Neuron (in vitro differentiated cells): ENCODE measurements around the gene SLC25A33.

Experiments
- H2AFZ ChIP-seq: one replicate; pipeline ENCODE4 v1.6.1; 2013; ENCODE audit warnings: low read depth, mild to moderate bottlenecking, inconsistent platforms, low read length, moderate library complexity
- H3K27me3 ChIP-seq: one replicate; pipeline ENCODE4 v1.6.1; 2013; ENCODE audit warnings: low read length; ENCODE audit not compliant: insufficient read depth
- H3K36me3 ChIP-seq: one replicate; pipeline ENCODE4 v1.6.1; 2013; ENCODE audit warnings: low read length; ENCODE audit not compliant: insufficient read depth
- H3K4me1 ChIP-seq: one replicate; pipeline ENCODE4 v1.6.1; 2013; ENCODE audit warnings: low read length; ENCODE audit not compliant: insufficient read depth
- H3K4me3 ChIP-seq: 2 replicates; pipeline ENCODE4 v1.5.1; 2013; ENCODE audit warnings: mild to moderate bottlenecking, low read length, moderate library complexity
- H3K9me3 ChIP-seq: one replicate; pipeline ENCODE4 v1.6.1; 2013; ENCODE audit warnings: low read length

The SLC25A33 gene

GRCh38 chr1:9633493-9633892, 94.2 kb downstream of the SLC25A33 start:
- H3K4me3 ChIP-seq: no peak overlapping the region
- H2AFZ ChIP-seq: no peak overlapping the region
- H3K9me3 ChIP-seq: peaks cover 2% of the 10 kb centered on the region
- H3K36me3 ChIP-seq: no peaks in the 10 kb centered on the region
- H3K27me3 ChIP-seq: peaks cover 5% of the 10 kb centered on the region
- no peaks in the 10 kb centered on the region for H3K4me1 ChIP-seq

GRCh38 chr1:9634582-9634981, 95.3 kb downstream of the SLC25A33 start:
- peaks cover 4% of the 10 kb centered on the region for H3K9me3 ChIP-seq
- H3K27me3 ChIP-seq: peaks cover 5% of the 10 kb centered on the region
- no peaks in the 10 kb centered on the region for H3K4me1 ChIP-seq
- H3K4me3 ChIP-seq: no peak overlapping the region
- H3K36me3 ChIP-seq: no peaks in the 10 kb centered on the region
- no peak overlapping the region for H2AFZ ChIP-seq
